Subcutaneous adipose tissue (tissue), 4 donors: Measurements from ENCODE around the gene CENPB. TPM values are rescaled to one million over a fixed set of nuclear protein-coding genes. Genes with fewer than 3 reads are reported as not detected.

Experiments
- CTCF ChIP-seq: fragments of 450-650 bp; IDR thresholded peaks from one replicate; pipeline ENCODE4 v1.5.1; 2016; ENCODE audit warnings: low read depth, mild to moderate bottlenecking, control low read depth, antibody characterized with exemption, moderate library complexity
- total RNA-seq, 4 donors: library from RNA; depleted of rRNA; stranded (reverse); fragments of >200 nt; gene quantifications; one replicate each; pipeline ENCODE4 v1.1.0, GENCODE V29; 2016

Gene CENPB
- total RNA-seq, 4 donors from 2014 or later, result 36.5 to 101 (median 51.4) TPM

GRCh38 chr20:3804254-3804751 is 17.8 kb upstream of the CENPB start:
- TF ChIP-seq CTCF, result no peak

DNA sequence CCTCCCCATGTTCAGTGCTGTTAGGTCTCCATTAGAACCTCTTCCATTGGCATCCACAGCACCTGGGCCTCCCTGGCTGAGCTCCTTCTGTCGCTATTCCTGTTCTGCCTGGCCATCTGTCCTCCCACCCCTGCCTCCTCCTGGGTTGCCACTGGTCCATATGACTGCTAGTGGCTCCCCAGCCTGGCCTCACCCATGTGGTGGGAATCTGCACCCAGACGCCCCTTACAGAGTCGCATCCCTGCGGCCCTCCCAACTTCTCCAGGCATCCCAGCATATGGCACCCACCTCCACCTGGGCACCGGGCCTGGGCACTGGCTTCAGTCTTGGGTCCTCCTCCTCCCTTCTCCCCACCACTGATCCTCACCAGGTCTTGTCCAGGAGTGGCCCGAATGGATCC is 17.3 kb upstream of the CENPB start:
- TF ChIP-seq CTCF, result no peak

DNA sequence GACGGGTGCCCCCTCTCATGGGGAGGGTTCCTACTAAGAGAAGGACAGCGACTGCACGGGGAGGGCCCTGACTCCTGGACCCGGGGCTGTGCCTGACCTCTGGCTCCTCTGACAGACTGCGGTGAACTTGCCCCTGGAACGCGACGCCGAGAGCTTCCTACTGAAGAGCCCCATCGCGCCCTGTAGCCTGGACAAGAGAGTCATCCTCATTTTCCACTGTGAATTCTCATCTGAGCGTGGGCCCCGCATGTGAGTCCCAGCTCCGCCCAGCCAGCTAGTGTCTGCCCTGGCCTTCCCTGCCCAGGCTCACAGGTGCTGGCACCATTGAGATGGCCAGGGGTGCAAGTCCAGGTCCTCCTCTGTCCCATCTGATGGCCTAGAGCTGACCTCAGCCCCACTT is 16.7 kb upstream of the CENPB start:
- TF ChIP-seq CTCF, result no peak

GRCh38 chr20:3802524-3803239 is 16.1 kb upstream of the CENPB start:
- no peak for TF ChIP-seq CTCF

DNA sequence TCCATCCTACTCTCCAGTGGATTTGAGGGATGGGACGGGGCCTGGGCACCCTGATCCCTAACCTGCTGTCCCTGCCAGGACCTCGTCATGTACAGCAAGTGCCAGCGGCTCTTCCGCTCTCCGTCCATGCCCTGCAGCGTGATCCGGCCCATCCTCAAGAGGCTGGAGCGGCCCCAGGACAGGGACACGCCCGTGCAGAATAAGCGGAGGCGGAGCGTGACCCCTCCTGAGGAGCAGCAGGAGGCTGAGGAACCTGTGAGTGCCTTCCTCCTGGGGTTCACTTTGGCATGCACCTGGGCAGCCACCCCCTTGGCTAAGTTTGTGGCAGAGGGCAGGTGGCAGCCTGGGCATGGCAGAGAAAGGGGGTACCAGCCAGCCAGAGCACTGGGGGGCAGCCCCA is 15.3 kb upstream of the CENPB start:
- TF ChIP-seq CTCF, result no peak

DNA sequence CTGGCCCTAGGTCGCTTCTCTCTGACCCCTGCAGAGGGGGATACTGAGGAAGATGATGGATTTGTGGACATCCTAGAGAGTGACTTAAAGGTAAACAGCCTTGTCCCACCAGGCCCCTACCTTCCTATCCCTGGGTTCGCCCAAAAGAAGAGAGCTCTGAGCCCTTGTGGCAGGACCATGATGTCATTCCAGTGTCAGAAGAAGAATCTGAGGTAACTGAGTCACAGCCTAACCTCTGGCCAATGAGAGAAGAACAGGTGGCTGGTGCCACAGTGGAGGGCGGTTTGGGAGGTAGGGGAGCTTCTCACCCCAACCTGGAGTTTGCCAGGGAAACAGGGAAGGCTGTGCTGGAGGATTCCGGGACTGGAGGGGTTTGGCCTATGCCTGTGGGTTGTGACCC is 14.8 kb upstream of the CENPB start:
- TF ChIP-seq CTCF, result no peak

DNA sequence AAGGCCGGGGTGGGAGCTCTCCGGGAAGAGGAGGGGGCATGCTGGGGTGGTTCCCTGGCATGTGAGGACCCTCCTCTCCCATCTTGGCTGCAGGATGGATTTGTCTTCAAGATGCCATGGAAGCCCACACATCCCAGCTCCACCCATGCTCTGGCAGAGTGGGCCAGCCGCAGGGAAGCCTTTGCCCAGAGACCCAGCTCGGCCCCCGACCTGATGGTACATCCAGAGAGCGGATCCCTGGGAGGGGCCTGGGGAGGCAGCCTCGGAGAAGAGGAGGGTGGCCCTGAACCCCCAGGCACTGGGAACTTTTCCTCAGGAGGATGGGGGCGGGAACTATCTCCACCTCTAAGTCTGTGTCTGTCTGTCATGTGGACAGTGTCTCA is 14.3 kb upstream of the CENPB start:
- TF ChIP-seq CTCF, result no peak
